MM.1S (cell line): ENCODE results near the gene SLC39A9.

ENCODE experiments used
- EZH2 ChIP-seq: fragments of 300-600 bp; sonication (generic); optimal IDR thresholded peaks from 2 replicates; pipeline ENCODE3; 2017; ENCODE audit warnings: low read depth, mild to moderate bottlenecking, antibody characterized with exemption, low read length, mixed read lengths
- EZH2phosphoT487 ChIP-seq: fragments of 300-600 bp; sonication (generic); IDR thresholded peaks from 2 replicates; pipeline ENCODE4 v1.6.1; 2018; ENCODE audit warnings: antibody characterized with exemption, low read length
- TF ChIP-seq, protein P1 (sequence below): fragments of 300-600 bp; sonication (generic); IDR thresholded peaks from 2 replicates; pipeline ENCODE4 v1.5.1; 2016; ENCODE audit warnings: antibody characterized with exemption, low read length, mixed read lengths

DNA sequence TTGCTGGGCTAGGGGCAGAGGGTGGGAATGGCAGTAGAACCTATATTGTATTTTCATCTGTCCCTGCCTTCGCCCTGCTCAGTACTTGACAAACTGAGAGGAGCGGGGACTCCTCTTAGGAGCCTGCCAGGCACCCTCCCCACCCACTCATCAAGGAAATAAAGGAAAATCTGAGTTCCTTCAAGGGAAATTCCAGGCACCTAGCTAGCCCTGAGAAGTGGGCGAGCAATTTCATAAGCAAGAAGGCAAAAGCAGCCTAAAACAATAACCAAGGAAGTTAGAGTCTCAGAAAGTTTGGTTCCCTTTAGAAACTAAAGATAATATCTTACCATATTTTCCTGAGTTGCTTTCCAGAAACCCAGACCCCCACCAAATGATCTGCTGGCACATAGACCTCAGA, 75.5 kb downstream of the SLC39A9 start:
- TF ChIP-seq, protein P1, sequence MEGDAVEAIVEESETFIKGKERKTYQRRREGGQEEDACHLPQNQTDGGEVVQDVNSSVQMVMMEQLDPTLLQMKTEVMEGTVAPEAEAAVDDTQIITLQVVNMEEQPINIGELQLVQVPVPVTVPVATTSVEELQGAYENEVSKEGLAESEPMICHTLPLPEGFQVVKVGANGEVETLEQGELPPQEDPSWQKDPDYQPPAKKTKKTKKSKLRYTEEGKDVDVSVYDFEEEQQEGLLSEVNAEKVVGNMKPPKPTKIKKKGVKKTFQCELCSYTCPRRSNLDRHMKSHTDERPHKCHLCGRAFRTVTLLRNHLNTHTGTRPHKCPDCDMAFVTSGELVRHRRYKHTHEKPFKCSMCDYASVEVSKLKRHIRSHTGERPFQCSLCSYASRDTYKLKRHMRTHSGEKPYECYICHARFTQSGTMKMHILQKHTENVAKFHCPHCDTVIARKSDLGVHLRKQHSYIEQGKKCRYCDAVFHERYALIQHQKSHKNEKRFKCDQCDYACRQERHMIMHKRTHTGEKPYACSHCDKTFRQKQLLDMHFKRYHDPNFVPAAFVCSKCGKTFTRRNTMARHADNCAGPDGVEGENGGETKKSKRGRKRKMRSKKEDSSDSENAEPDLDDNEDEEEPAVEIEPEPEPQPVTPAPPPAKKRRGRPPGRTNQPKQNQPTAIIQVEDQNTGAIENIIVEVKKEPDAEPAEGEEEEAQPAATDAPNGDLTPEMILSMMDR = no peak
- TF ChIP-seq EZH2phosphoT487 (no peak), EZH2 (no peak)
